ENCODE data around the gene CPT1A. TPM values are rescaled to one million over a fixed set of nuclear protein-coding genes. Genes with fewer than 3 reads are reported as not detected.

Gene CPT1A
- total and polyA plus RNA-seq, 8 donors, result 7.0 to 103 (median 30.1) TPM

DNA sequence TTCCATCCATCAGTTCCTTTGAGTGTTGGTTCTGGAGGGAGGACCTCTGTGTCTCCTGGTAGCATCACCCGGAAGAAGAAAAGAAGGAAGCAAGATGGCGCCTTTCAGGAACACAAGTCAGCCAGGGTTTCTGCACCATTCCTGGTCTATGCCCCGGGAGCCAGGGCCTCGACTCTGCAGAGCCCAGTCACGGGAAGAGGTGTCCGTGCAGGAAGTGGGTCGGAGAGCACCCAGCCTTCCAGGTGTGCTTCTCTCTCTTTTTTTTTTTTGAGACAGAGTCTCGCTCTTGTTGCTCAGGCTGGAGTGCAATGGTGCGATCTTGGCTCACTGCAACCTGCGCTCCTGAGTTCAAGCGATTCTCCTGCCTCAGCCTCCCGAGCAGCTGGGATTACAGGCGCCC is 40.7 kb upstream of the CPT1A start:
- intact Hi-C loops (cut with DNase I; ENCODE audit: low total_unique reads), result no loop called here

DNA sequence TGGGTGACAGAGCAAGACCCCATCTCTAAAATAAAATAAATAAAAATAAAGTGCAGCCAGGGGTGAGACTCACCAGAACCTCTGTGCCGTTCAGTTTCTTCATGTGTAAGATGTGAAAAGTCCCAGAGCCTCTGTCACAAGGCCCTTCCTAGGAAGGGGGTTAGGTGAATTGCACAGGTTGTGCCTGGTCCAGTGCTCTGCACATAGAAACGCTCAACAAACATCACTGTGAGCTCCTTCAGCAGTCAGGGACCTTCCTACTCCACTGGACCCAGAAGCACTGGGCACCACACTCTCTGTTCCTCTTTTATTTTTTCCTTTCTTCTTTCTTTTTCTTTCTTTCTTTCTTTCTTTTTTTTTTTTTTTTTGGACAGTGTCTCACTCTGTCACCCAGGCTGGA is 39.6 kb upstream of the CPT1A start:
- Histone ChIP-seq H3K4me1 (no peaks in the 10 kb centered on the region), H3K9me3 (no peaks in the 10 kb centered on the region), H3K27ac (no peak overlapping the region), H3K4me3 (no peak overlapping the region), H3K36me3 (no peaks in the 10 kb centered on the region), H3K27me3 (no peaks in the 10 kb centered on the region)
- 94 to 100% (median 95%) methylated on average over 2 of the region's 2 CpGs for WGBS, 5 donors
- intact Hi-C loops (cut with DNase I; ENCODE audit: low total_unique reads), result no loop called here
- TF ChIP-seq POLR2AphosphoS5 (IDR thresholded peaks at IDR 0.05), result no peak
- TF ChIP-seq, protein P1, sequence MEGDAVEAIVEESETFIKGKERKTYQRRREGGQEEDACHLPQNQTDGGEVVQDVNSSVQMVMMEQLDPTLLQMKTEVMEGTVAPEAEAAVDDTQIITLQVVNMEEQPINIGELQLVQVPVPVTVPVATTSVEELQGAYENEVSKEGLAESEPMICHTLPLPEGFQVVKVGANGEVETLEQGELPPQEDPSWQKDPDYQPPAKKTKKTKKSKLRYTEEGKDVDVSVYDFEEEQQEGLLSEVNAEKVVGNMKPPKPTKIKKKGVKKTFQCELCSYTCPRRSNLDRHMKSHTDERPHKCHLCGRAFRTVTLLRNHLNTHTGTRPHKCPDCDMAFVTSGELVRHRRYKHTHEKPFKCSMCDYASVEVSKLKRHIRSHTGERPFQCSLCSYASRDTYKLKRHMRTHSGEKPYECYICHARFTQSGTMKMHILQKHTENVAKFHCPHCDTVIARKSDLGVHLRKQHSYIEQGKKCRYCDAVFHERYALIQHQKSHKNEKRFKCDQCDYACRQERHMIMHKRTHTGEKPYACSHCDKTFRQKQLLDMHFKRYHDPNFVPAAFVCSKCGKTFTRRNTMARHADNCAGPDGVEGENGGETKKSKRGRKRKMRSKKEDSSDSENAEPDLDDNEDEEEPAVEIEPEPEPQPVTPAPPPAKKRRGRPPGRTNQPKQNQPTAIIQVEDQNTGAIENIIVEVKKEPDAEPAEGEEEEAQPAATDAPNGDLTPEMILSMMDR (IDR thresholded peaks at IDR 0.05), result no peak
- TF ChIP-seq POLR2A (IDR thresholded peaks at IDR 0.05), result no peak
- TF ChIP-seq EP300 (IDR thresholded peaks at IDR 0.05), result no peak
- DNase-seq, result no peak

More for the DNA sequence above, 40.7 kb upstream of the CPT1A start:
- H3K27ac ChIP-seq, result no peak overlapping the region
- no peaks in the 10 kb centered on the region for H3K9me3 ChIP-seq
- H3K36me3 ChIP-seq, result no peaks in the 10 kb centered on the region
- no peaks in the 10 kb centered on the region for H3K4me1 ChIP-seq
- no peak overlapping the region for H3K4me3 ChIP-seq
- 87 to 96% (median 91%) methylated on average over 11 to 13 of the region's 13 CpGs for WGBS, 5 donors
- H3K27me3 ChIP-seq, result no peaks in the 10 kb centered on the region
- TF ChIP-seq POLR2A (IDR thresholded peaks at IDR 0.05) (no peak), EP300 (IDR thresholded peaks at IDR 0.05) (no peak), POLR2AphosphoS5 (IDR thresholded peaks at IDR 0.05) (no peak)
- TF ChIP-seq, protein P1 (IDR thresholded peaks at IDR 0.05), result no peak
- DNase-seq, result no peak

DNA sequence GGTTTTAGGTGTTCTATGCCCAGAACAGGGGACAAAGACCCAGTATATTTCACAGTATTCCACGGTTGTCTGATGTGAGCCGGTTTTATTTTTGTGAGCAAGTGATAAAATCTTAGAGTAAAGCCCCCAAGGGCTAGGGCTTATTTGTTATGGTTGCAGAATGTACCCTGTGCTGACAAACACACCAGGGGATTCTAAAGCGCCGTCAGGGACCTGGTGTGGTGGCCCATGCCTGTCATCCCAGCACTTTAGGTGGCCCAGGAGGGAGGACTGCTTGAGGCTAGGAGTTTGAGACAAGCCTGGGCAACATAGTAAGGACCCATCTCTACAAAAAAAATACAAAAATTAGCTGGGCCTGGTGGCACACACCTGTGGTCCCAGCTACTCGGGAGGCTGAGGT is 39.1 kb upstream of the CPT1A start:
- no peak overlapping the region for H3K27ac ChIP-seq
- no peaks in the 10 kb centered on the region for H3K9me3 ChIP-seq
- H3K36me3 ChIP-seq, result no peaks in the 10 kb centered on the region
- 94 to 100% (median 97%) methylated on average over 5 of the region's 5 CpGs for WGBS, 5 donors
- intact Hi-C loops (cut with DNase I; ENCODE audit: low total_unique reads), result no loop called here
- TF ChIP-seq, protein P1 (IDR thresholded peaks at IDR 0.05), result no peak
- no peak for TF ChIP-seq POLR2A (IDR thresholded peaks at IDR 0.05)
- no peak for TF ChIP-seq POLR2AphosphoS5 (IDR thresholded peaks at IDR 0.05)
- no peak for TF ChIP-seq EP300 (IDR thresholded peaks at IDR 0.05)
- no peak for DNase-seq
- no peaks in the 10 kb centered on the region for H3K4me1 ChIP-seq
- no peaks in the 10 kb centered on the region for H3K27me3 ChIP-seq
- H3K4me3 ChIP-seq, result no peak overlapping the region

DNA sequence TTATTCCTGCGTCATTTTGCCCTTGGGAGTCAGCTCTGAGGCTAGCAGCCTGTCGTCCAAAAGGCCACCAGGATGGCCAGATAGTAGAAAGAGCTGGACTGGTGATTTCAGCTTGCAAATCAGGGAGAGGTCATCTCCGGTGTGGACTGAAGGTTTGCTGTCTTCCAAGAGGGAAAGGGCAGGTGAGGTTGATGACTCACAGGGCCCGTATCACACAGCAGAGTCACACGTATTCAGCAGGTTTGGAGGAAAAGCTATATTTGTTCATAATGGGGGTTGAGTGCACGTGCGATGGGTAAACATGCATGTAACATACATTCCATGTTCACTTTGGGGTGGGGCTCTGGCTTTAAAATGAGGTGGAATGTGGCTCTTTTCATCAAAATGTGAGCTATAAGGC is 36.3 kb upstream of the CPT1A start:
- no peak overlapping the region for H3K27ac ChIP-seq
- peak in 1 of 2 donors; percentile 36 for DNase-seq
- intact Hi-C loops (cut with DNase I; ENCODE audit: low total_unique reads), result no loop called here
- WGBS, 5 donors, result 64 to 78% (median 68%) methylated on average over 7 of the region's 7 CpGs
- H3K36me3 ChIP-seq, result no peaks in the 10 kb centered on the region
- H3K4me1 ChIP-seq, result peaks cover 0 to 14% (median 9%) of the 10 kb centered on the region in 4 donors
- H3K4me3 ChIP-seq, result no peak overlapping the region
- H3K27me3 ChIP-seq, result no peaks in the 10 kb centered on the region
- TF ChIP-seq POLR2A (IDR thresholded peaks at IDR 0.05) (no peak), EP300 (IDR thresholded peaks at IDR 0.05) (no peak), POLR2AphosphoS5 (IDR thresholded peaks at IDR 0.05) (no peak)
- TF ChIP-seq, protein P1 (IDR thresholded peaks at IDR 0.05), result no peak
- no peaks in the 10 kb centered on the region for H3K9me3 ChIP-seq
